ENCODE measurements around the gene MAP3K5.
"Not testable (repeated sequence)": the region's sequence is repeated elsewhere in the genome, so short reads cannot be mapped to it uniquely, and the experiment has no call there.

Gene MAP3K5

GRCh38 chr6:136792095-136792409 is 225 bp downstream of the MAP3K5 start:
- DNase-seq = no peak

GRCh38 chr6:136791296-136792094 is 782 bp downstream of the MAP3K5 start:
- DNase-seq = peak; percentile 40 to 43

GRCh38 chr6:136790411-136791295 is 1.6 kb downstream of the MAP3K5 start:
- DNase-seq = no peak

- not testable (repeated sequence) for DNase-seq
These were observed 2.8 kb downstream of the MAP3K5 start for GRCh38 chr6:136789440-136789839.

GRCh38 chr6:136788069-136788902 is 4.0 kb downstream of the MAP3K5 start:
- no peak for DNase-seq

GRCh38 chr6:136787726-136788068 is 4.6 kb downstream of the MAP3K5 start:
- DNase-seq = no peak

GRCh38 chr6:136786658-136787057 is 5.6 kb downstream of the MAP3K5 start:
- no peak for DNase-seq

- DNase-seq = peak; percentile 34 to 40
These were observed 7.1 kb downstream of the MAP3K5 start for GRCh38 chr6:136784910-136785746.

- no peak for DNase-seq
These were observed 8.0 kb downstream of the MAP3K5 start for GRCh38 chr6:136784271-136784664.

- no peak for DNase-seq
These were observed 8.6 kb downstream of the MAP3K5 start for GRCh38 chr6:136783495-136784270.

GRCh38 chr6:136783021-136783420 is 9.3 kb downstream of the MAP3K5 start:
- DNase-seq = no peak

GRCh38 chr6:136782021-136782770 is 10.1 kb downstream of the MAP3K5 start:
- DNase-seq = no peak

- no peak for DNase-seq
These were observed 11.3 kb downstream of the MAP3K5 start for GRCh38 chr6:136780972-136781371.

- DNase-seq = no peak
These were observed 12.6 kb downstream of the MAP3K5 start for GRCh38 chr6:136779682-136780081.

- no peak for DNase-seq
These were observed 14.6 kb downstream of the MAP3K5 start for GRCh38 chr6:136777651-136778050.

GRCh38 chr6:136775548-136775947 is 16.7 kb downstream of the MAP3K5 start:
- DNase-seq = no peak

- no peak for DNase-seq
These were observed 17.2 kb downstream of the MAP3K5 start for GRCh38 chr6:136775081-136775480.

- no peak for DNase-seq
These were observed 17.8 kb downstream of the MAP3K5 start for GRCh38 chr6:136774228-136775041.

GRCh38 chr6:136773473-136773796 is 18.8 kb downstream of the MAP3K5 start:
- no peak for DNase-seq

Data from stimulated activated CD4-positive, alpha-beta T cell treated with anti-CD3 and anti-CD28 coated beads, Interleukin-2, amount 100 ng/mL, for 48 hours (primary cell).